Choroid plexus epithelial cell (primary cell): Measurements from ENCODE around the gene ACAD9.
"Not testable (repeated sequence)": the region's sequence is repeated elsewhere in the genome, so short reads cannot be mapped to it uniquely, and the experiment has no call there.

ENCODE experiments used
- DNase-seq: peaks from one replicate; pipeline ENCODE4 v3.0.0-alpha.2; 2010; ENCODE audit warnings: low read depth
- H3K4me3 ChIP-seq: 2 replicates; pipeline ENCODE4 v1.5.1; 2011; ENCODE audit warnings: low read depth, mild to moderate bottlenecking, control low read depth, low read length, moderate library complexity
- TF ChIP-seq, protein P1 (sequence below): conservative IDR thresholded peaks from 2 replicates; pipeline ENCODE4 v1.5.1; 2011; ENCODE audit warnings: low read depth, mild to moderate bottlenecking, control low read depth, inconsistent platforms, low read length, moderate library complexity

ACAD9 gene

DNA sequence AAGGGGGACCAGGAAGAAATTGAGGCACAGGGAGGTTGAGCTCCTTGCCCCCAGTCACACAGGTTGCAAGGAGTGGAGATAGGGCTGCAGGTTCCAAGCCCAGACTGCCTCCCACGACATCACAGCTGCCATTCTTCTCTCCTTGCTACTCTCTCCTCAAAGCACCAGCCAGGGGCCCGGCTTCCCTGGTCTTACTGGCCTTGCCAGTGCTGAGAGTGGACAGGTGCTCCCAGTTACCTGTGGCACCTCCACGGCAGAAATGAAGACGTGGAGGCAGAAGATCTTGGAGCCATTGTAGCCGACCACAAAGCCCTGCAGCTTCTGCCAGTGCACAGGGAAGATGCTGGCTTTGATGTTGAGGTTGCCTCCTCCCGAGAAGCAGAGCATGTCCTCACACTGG, 17.9 kb upstream of the ACAD9 start:
- TF ChIP-seq, protein P1, sequence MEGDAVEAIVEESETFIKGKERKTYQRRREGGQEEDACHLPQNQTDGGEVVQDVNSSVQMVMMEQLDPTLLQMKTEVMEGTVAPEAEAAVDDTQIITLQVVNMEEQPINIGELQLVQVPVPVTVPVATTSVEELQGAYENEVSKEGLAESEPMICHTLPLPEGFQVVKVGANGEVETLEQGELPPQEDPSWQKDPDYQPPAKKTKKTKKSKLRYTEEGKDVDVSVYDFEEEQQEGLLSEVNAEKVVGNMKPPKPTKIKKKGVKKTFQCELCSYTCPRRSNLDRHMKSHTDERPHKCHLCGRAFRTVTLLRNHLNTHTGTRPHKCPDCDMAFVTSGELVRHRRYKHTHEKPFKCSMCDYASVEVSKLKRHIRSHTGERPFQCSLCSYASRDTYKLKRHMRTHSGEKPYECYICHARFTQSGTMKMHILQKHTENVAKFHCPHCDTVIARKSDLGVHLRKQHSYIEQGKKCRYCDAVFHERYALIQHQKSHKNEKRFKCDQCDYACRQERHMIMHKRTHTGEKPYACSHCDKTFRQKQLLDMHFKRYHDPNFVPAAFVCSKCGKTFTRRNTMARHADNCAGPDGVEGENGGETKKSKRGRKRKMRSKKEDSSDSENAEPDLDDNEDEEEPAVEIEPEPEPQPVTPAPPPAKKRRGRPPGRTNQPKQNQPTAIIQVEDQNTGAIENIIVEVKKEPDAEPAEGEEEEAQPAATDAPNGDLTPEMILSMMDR, result no peak
- H3K4me3 ChIP-seq, result no peak overlapping the region
- no peak for DNase-seq

DNA sequence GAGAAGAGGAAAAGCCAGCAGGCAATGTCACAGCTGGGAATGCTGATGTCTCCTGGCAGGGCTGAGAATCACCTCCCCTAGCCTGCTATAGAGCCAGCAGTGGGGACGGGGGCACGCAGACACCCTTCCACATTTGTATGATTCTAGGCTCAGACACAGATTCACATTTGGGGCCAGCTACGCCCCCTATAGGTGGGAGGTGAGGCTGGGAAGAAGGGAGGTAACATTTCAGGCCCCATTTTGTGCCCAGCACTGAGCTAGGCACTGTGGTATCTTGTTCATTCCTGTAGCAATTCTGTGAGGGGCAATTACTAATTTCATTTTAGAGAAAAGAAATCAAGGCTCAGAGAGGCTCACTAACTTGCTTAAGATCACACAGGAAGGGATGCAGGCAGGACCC, 15.9 kb upstream of the ACAD9 start:
- TF ChIP-seq, protein P1, result peak; percentile 49
- no peak overlapping the region for H3K4me3 ChIP-seq
- DNase-seq, result no peak

DNA sequence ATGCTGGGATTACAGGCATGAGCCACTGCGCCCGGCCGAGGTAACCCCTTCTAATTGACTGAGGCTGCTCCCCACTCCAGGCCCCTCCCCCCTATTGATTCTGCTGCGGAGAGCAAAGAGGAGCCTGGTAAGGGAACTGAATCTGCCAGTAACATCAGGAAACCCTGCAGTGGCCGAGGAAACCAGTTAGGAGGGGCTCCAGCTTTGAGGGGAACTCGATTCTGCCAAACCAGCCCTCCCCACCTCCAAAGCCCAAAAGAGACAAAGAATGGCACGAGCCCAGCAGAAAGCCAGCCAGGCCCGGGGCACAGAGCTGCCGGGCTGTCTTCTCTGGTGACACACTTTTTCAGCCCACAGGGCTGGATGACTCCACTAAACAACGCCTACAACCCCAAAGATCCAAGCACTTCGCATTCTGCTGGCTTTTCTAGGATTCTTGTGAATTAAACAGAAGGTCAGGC, 15.0 kb upstream of the ACAD9 start:
- DNase-seq, result no peak

DNA sequence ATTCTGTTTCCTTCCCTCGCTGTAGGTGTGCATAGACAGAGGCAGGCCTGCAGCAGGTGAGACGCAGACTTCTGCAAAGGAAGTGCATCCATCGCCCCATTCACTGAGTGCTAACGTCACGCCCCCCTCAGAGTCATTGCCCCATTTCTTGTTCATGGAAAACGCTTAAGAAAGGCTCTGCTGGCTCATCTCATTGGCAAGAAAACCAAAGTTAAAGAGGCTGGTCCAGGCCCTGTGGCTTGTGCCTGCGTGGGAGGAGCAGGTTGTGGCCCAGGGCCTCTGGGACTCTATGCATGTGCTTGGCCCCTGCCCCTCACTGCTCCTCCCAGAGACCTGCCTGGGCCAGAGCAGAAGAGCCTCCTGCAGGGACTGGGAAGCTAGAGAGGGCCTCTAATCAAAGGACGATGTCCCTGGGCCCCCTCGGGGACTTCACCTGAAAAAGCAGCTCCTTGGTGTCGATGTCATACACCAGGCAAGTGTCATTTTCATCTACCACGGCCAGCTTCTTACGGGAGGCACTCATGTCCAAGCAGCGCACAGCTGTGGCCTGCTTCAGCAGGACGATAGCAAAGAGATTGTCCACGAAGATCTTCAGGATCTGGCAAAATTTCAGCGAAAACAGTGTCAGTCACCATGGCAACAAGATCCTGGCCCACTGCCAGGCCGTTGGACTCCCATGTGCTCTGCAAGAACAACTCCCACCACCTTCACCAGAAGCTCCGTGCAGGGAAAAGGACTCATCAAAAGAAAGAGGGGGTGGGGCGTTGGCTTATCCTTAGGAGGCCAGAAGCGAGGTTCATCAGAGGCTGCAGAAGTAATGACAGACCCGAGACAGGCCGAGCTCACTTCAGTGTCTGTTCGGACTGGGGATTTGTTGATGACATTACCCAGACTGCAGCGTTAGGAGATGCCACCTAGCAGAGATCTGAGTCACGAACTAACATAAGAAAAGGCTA, 14.3 kb upstream of the ACAD9 start:
- H3K4me3 ChIP-seq, result not testable (repeated sequence)
- peak; percentile 73 for DNase-seq

More for the DNA sequence above, 15.0 kb upstream of the ACAD9 start:
- TF ChIP-seq, protein P1, result no peak
- no peak overlapping the region for H3K4me3 ChIP-seq

DNA sequence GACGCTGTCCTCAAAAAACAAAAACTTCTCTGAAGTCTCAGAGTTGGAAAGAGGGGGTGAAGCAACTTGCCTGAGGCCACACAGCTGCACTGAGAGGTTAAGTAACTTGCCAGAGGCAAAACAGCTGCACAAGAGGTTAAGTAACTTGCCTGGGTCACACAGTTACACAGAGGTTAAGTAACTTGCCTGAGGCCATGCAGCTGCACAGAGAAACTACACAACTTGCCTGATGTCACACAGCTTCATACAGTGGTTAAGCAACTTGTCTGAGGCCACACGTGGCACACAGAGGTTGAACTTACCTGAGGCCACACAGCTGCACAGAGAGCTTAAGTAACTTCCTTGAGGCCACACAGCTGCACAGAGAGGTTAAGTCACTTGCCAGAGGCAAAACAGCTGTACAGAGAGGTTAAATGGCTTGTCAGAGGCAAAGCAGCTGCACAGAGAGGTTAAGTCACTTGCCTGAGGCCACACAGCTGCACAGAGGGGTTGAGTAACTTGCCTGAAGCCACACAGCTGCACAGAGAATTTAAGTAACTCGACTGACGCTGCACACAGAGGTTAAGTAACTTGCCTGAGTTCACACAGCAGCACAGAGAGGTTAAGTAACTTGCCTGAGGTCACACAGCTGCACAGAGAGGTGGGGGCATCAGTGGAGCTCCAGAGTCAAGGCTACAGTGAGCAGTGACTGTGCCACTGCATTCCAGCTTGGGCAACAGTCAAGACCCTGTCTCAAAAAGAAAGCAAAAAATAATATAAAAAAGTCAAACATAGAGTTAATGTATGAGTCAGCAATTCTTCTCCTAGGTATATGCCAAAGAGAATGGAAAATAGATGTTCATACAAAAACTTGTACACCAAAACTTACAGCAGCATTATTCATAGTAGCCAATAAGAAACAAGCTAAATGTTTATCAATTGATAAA, 12.0 kb upstream of the ACAD9 start:
- no peak for DNase-seq
- TF ChIP-seq, protein P1, result no peak

DNA sequence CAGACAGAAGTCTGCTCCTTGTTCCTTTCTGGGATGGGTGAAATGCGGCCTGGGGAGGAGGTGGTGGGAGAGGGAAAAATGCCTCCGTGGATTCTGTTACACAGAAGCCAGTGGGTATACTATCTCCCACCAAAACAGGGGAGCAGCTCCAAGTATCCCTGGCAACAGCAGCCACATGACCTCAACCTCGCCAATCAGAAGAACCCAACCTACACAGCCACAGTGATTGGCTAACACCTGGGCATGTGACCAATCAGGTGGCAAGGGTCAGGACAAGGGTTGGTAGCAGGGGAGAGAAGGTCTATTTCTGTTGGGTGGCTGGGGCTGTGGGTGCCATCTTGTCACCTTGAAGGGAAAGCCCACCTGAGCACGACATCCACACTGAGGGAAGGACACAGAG, 9.1 kb upstream of the ACAD9 start:
- DNase-seq, result no peak
- H3K4me3 ChIP-seq, result no peak overlapping the region
- TF ChIP-seq, protein P1, result no peak

More for the DNA sequence above, 12.0 kb upstream of the ACAD9 start:
- H3K4me3 ChIP-seq, result no peak overlapping the region

DNA sequence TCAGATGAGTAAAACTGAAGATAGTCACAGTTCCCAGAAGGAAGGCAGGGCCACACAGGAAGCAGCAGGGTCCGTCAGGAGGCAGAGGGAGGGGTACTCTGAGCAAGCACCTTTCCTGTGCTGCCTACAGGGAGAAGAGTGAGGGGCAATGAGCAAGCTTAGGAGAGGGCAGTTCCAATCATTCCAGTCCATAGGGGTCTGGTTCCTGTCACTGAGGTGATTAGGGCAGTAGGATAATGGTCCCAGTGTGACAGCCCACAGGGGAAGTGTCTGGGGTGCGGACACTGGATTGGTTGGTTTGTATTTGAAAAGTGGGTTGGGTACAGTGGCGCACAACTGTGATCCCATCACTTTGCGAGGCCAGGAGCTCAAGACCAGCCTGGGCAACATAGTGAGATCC, 7.1 kb upstream of the ACAD9 start:
- no peak overlapping the region for H3K4me3 ChIP-seq
- TF ChIP-seq, protein P1, result no peak
- no peak for DNase-seq
